ENCODE data around the gene MTMR12.

Gene MTMR12

DNA sequence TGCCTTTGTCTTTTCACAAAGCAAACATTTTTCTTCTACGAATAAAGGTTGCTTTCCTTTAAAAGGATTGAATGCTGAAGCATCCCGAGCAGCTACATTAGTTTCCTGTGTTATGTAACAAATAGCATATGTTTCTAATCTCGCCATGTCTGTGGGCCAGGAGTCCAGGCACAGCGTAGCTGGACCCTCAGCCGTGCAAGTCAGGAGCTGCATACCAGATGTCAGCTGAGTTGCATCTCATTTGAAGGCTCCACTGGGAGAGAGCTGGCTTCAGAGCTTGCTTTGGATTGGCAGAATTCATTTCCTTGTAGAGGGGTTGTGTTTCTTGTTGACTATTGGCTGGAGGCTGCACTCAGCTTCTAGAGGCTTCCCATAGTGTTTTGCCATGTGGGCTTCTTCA lies 122.6 kb downstream of the MTMR12 start:
- peak; percentile 96 for DNase-seq (ENCODE audit: low read depth in 2 of 2)

DNA sequence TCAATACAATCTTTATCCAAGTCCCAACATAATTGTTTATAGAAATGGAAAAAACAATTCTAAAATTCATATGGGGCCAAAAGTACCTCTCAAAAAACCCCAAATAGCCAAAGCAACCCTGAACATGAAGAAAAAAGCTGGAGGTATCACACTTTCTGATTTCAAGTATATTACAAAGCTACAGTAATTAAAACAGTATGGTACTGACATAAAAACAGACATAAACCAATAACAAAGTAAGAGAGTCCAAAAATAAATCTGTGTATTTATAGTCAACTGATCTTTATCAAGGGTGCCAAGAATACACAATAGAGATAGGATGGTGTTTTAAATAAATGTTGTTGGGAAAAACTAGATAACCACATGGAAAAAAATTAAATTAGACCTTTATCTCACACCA lies 125.1 kb downstream of the MTMR12 start:
- DNase-seq (ENCODE audit: low read depth in 2 of 2), result no peak

DNA sequence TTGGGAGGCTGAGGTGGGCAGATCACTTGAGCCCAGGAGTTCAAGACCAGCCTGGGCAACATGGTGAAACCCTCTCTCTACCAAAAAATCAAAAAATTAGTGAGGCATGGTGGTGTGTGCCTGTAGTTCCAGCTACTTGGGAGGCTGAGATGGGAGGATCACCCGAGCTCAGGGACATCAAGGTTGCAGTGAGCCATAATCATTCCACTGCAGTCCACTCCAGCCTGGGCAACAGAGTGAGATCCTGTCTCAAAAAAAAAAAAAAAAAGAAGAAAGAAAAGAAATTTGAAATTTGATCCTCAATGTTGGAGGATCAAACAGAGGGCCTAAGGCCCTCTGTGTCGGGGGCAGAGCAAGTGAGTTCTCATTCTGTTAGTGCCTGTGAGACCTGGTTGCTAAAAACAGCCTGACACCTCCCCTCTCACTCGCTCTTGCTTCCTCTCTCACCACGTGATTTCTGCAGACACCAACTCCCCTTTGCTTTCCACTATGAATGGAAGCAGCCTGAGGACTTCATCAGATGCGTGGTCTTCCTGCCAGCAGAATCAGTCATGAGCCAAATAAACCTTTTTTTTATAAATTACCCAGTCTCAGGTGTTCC lies 130.2 kb downstream of the MTMR12 start:
- DNase-seq (ENCODE audit: low read depth in 2 of 2), result no peak
